Measurements from ENCODE around the gene ZNF563.
"Not testable (repeated sequence)": the region's sequence is repeated elsewhere in the genome, so short reads cannot be mapped to it uniquely, and the experiment has no call there.

ZNF563 gene

GRCh38 chr19:12333162-12334159 is at the start of gene ZNF563:
TSS of gene ZNF563 (minus strand) at chr19:12333633. CDS start at chr19:12333482, 151 bp downstream.
- DNase-seq: peak; percentile 97

GRCh38 chr19:12380444-12380737 is 47.0 kb upstream of the ZNF563 start:
- DNase-seq: no peak

DNA sequence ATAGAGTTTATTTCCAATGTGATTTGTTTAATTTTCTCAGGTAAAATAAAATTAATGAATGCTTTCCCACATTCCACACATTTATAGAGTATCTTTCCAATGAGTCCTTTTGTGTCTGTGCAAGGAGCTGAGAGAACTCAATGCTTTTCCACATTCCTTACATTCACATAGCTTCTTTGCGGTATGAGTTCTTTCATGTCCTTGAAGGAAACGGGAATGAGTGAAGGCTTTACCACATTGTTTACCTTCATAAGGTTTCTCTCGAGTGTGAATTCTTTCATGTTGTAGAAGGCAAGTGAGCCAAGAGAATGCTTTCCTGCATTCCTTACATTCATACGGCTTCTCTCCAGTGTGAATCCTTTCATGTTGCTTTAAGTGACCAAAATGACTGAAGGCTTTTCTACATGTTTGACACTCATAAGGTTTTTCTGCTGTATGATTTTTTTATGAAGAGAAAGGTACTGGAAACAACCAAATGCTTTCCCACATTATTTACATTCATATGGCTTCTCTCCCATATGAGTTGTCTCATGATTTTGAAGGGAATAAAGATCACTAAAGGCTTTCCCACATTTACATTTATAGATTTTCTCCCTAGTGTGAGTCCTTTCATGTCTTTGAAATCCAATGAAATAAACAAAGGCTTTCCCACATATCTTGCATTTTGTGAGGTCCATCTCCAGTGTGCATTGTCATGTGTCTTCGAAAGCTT is 46.5 kb upstream of the ZNF563 start:
- no peak for DNase-seq

DNA sequence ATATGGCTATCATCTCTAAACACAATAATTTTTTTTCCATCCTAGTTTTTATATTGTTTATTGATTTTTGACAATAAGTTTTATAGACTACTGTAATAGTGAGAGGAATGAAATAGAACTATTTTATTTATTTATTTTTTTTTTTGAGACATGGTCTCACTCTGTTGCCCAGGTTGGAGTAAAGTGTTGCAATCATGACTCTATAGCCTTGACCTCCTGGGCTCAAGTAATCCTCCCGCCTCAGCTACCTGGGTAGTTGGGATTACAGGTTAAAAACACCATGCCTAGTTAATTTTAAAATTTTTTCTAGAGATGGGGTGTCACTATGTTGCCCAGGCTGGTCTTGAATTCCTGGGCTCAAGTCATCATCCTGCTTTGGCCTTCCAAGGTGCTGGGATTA is 40.6 kb upstream of the ZNF563 start:
- no peak for DNase-seq

DNA sequence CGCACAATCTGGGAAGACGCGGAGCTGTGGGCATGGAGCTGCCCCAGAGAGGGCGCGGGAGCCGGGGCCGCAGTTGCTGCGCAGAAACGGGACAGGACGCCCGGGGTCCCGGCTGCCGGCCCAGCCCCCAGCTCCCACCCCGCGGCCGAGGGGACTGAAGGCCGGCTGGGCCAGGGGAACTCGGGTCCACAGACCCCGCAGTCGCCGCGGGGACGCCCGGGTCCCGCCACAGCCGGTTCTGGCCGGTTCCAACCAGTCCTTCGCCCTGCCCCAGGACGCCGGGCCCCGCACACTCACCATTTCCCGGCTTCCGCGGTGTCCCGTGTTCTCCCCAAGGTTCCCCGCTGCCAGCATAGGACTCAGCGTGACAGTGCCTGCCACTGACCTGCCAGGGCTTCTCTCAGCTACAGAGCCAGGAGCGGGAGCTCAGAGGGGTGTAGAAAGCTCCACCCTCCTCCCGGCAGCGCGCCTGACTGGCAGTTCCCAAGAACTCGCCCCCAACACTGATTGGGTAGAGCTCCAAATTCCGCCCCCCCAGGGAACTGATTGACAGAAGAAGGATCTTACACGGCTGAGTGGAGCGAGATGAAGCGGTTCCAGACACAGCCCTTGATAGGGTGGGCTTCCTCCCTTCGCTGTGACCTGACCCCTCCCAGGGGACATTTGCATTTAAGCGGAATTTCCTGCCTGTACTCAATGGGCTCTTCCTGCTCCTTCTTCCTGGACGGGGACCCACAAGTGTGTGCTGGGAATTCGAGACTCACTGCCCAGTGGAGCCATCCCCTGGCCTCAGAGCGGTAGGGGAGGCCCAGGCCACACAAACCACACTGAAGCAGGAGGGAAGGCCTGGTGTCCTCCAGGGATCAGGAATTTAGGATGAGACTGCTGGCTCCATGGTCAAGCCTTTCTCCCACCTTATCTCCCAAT is 32.1 kb upstream of the ZNF563 start, which contains the start of gene ZNF442:
Gene ZNF442 (minus strand): TSS at position 448 of the 927 bp plus-strand sequence. CDS start 2,052 bp downstream, outside the sequence.
- DNase-seq: peak; percentile 74

GRCh38 chr19:12364391-12365235 is 31.2 kb upstream of the ZNF563 start:
- no peak for DNase-seq

DNA sequence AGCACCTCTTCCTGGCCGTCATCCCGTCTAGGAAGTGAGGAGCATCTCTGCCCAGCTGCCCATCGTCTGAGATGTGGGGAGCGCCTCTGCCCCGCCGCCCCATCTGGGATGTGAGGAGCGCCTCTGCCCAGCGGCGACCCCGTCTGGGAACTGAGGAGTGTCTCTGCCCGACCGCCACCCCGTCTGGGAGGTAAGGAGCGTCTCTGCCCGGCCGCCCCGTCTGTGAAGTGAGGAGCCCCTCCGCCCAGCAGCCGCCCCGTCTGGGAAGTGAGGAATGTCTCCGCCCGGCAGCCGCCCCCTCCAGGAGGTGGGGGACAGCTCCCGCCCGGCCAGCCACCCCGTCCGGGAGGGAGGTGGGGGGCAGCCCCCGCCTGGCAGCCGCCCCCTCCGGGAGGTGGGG is 28.8 kb upstream of the ZNF563 start:
- DNase-seq: not testable (repeated sequence)

DNA sequence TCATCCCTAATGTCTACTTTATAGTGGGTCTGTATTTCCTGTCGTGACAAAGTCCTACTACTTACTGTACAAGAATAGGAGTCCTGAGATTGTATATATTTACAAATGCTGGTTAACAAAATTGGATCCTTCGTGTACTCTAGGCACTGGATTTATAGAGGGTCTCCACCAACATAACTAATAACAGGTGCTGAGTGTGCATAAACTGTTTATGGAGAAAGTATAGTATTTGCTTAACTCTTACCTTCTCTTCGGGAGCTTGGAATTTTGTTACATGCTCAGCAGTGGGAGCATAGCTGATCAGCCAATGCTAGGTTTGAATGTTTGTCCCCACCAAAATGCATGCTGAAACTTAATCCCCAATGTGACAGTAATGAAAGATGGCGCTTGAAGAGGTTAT is 19.9 kb upstream of the ZNF563 start:
- DNase-seq: no peak

DNA sequence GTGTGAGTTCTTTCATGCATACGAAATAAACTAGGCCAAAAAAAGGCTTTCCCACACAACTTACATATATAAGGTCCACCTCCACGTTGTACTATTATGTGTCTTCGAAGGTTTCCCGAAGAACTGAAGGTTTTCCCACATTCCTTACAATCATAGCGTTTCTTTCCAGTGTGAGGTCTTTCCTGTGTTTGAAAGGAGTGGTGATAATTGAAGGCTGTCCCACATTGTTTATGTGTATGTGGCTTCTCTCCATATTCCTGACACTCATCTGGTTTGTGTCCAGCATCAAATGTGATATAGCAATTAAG is 17.4 kb upstream of the ZNF563 start:
- no peak for DNase-seq

DNA sequence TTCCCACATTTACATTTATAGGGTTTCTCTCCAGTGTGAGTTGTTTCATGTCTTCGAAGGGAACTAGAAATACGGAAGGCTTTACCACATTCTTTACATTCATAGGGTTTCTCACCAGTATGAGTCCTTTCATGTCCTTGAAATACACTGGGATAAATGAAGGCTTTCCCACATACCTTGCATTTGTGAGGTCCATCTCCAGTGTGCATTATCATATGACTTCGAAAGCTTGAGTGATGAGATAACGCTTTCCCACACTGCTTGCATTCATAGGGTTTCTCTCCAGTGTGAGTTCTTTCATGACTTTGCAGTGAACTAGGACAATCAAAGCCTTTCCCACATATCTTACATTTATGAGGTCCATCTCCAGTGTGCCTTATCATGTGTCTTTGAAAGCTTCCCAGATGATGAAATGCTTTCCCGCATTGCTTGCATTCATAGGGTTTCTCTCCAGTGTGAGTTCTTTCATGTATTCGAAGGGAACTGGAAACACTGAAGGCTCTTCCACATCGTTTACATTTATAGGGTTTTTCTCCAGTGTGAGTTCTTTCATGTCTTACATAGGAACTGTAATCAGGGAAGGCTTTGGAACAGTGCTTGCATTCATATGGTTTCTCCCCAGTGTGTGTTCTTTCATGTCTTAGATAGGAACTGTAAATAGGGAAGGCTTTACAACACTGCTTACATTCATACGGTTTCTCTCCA is 16.9 kb upstream of the ZNF563 start:
- DNase-seq: no peak

- no peak for DNase-seq
Measured at GRCh38 chr19:12346896-12347295, 13.5 kb upstream of the ZNF563 start.

DNA sequence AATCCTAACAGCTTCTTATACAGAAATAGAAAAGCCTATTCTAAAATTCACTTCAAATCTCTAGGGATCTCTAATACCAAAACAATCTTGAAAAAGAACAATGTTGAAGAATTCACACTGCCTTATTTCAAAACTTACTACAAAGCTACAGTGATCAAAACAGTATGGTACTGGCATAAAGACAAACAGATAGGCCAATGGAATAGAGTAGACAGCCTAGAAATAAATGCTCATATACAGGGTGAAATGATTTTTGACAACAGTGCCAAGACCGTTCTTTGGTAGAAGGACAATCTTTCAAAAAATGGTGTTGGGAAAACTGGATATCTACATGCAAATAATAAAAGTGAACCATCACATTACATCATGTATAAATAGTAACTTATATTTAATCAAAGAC is 11.8 kb upstream of the ZNF563 start:
- no peak for DNase-seq

GRCh38 chr19:12331211-12331941 is 2.1 kb downstream of the ZNF563 start:
- DNase-seq: peak; percentile 27

GRCh38 chr19:12330340-12330739 is 3.1 kb downstream of the ZNF563 start:
- no peak for DNase-seq

GRCh38 chr19:12325690-12326089 is 7.7 kb downstream of the ZNF563 start:
- DNase-seq: no peak

DNA sequence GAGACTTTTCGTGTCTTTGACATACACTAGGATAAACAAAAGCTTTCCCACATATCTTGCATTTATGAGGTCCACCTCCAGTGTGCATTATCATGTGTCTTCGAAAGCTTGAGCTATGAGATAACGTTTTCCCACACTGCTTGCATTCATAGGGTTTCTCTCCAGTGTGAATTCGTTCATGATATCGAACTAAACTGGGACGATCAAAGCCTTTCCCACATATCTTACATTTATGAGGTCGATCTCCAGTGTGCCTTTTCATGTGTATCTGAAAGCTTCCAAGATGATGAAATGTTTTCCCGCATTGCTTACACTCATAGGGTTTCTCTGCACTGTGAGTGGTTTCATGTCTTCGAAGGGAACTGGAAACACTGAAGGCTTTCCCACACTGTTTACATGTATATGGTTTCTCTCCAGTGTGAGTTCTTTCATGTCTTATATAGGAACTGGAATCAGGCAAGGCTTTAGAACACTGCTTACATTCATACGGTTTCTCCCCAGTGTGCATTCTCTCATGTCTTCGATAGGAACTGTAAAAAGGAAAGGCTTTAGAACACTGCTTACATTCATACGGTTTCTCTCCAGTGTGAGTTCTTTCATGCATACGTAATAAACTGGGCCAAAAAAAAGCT is 14.5 kb downstream of the ZNF563 start:
- DNase-seq: no peak

DNA sequence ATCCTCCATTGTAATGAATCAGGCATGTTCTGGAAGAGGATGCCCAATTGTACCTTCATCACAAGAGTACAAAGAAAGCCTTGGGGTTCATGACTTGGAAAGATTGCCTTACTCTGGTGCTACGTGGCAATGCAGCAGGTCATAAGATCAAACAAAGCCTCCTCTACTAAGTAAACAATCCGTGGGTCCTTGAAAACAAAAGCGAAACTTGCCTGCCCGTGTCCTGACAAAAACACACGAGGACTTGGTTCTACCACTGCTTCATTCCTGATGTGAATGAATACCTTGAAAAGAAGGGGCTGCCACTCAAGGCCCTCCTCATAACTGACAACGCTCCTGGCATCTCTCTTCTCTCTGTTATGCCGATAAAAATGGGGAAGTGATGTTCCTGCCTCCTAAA is 18.9 kb downstream of the ZNF563 start:
- DNase-seq: no peak

- DNase-seq: not testable (repeated sequence)
Measured at GRCh38 chr19:12308891-12309290, 24.5 kb downstream of the ZNF563 start.

GRCh38 chr19:12295191-12295590 is 38.2 kb downstream of the ZNF563 start:
- DNase-seq: no peak

Measured in activated CD4-positive, alpha-beta T cell treated with anti-CD3 and anti-CD28 coated beads for 1 hour (primary cell).